Peyer's patch (tissue), 4 donors: ENCODE data around the gene SMARCD3. TPM values are rescaled to one million over a fixed set of nuclear protein-coding genes. Genes with fewer than 3 reads are reported as not detected.

Source experiments
- DNase-seq, 3 donors: peaks; one replicate each; pipeline ENCODE4 v3.0.0-alpha.2; 2017 to 2019
- H3K27ac ChIP-seq, 4 donors: fragments of 200-600 bp; sonication (generic); one replicate each; pipeline ENCODE4 v1.5.1; 2016 to 2019
- H3K27me3 ChIP-seq, 2 donors: fragments of 200-600 bp; sonication (generic); one replicate each; pipeline ENCODE4 v1.5.1; 2019
- H3K36me3 ChIP-seq, 3 donors: fragments of 200-600 bp; sonication (generic); one replicate each; pipeline ENCODE4 v1.5.1; 2016 to 2019
- H3K4me1 ChIP-seq, 4 donors: fragments of 200-600 bp; sonication (generic); one replicate each; pipeline ENCODE4 v1.5.1; 2016 to 2019
- H3K4me3 ChIP-seq, 4 donors: fragments of 200-600 bp; sonication (generic); 1 replicate in 3 of 4; 2 replicates in 1 of 4; pipeline ENCODE4 v1.5.1; 2016 to 2019; ENCODE audit warnings: mild to moderate bottlenecking in 1 of 4
- H3K9me3 ChIP-seq, 4 donors: fragments of 200-600 bp; sonication (generic); one replicate each; pipeline ENCODE4 v1.5.1; 2016 to 2019; ENCODE audit warnings: mild to moderate bottlenecking in 1 of 4
- POLR2A ChIP-seq, 2 donors: fragments of 450-650 bp; IDR thresholded peaks; one replicate each; pipeline ENCODE4 v1.5.1; 2017; ENCODE audit warnings: antibody characterized with exemption in 2 of 2, mild to moderate bottlenecking in 2 of 2, moderate library complexity in 2 of 2
- total RNA-seq, 4 donors: library from RNA; depleted of rRNA; stranded (reverse); fragments of >200 nt; gene quantifications; one replicate each; pipeline ENCODE4 v1.1.0, GENCODE V29; 2016
- TF ChIP-seq, protein P1 (sequence below), 6 experiments: fragments of 450-650 bp in 4 of 6; fragments of 200-600 bp in 2 of 6; sonication (generic) in 1 of 6; IDR thresholded peaks; one replicate each; pipeline ENCODE4 v1.5.1; 2017 to 2019; ENCODE audit warnings: antibody characterized with exemption in 6 of 6, mild to moderate bottlenecking in 3 of 6, moderate library complexity in 1 of 6

The SMARCD3 gene
- total RNA-seq, 4 donors from 2014 or later, result 1.2 to 61.1 (median 18.3) TPM

DNA sequence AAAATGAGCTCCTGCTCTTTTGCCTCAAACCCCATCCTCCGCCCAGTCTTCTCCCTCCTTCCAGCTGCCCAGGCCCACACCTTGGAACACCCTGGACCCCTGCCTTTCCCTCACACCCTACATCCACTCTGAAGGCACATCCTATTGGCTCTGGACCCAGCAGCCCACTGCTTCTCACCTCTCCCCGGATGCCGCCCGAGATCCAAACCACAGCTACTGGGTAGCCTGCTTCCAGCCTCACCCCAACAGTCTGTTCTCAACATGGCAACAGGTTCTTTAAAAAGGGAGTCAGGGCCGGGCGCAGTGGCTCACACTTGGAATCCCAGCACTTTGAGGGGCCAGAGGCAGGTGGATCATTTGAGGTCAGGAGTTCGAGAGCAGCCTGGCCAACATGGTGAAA is 9.5 kb upstream of the SMARCD3 start:
- H3K4me3 ChIP-seq, result no peak overlapping the region
- DNase-seq, result no peak
- H3K9me3 ChIP-seq, result no peaks in the 10 kb centered on the region
- no peaks in the 10 kb centered on the region for H3K36me3 ChIP-seq
- no peak for TF ChIP-seq POLR2A (IDR thresholded peaks at IDR 0.05)
- TF ChIP-seq, protein P1, sequence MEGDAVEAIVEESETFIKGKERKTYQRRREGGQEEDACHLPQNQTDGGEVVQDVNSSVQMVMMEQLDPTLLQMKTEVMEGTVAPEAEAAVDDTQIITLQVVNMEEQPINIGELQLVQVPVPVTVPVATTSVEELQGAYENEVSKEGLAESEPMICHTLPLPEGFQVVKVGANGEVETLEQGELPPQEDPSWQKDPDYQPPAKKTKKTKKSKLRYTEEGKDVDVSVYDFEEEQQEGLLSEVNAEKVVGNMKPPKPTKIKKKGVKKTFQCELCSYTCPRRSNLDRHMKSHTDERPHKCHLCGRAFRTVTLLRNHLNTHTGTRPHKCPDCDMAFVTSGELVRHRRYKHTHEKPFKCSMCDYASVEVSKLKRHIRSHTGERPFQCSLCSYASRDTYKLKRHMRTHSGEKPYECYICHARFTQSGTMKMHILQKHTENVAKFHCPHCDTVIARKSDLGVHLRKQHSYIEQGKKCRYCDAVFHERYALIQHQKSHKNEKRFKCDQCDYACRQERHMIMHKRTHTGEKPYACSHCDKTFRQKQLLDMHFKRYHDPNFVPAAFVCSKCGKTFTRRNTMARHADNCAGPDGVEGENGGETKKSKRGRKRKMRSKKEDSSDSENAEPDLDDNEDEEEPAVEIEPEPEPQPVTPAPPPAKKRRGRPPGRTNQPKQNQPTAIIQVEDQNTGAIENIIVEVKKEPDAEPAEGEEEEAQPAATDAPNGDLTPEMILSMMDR (IDR thresholded peaks at IDR 0.05), result no peak
- no peak overlapping the region for H3K27ac ChIP-seq
- H3K4me1 ChIP-seq, result no peaks in the 10 kb centered on the region
- H3K27me3 ChIP-seq, result no peaks in the 10 kb centered on the region

DNA sequence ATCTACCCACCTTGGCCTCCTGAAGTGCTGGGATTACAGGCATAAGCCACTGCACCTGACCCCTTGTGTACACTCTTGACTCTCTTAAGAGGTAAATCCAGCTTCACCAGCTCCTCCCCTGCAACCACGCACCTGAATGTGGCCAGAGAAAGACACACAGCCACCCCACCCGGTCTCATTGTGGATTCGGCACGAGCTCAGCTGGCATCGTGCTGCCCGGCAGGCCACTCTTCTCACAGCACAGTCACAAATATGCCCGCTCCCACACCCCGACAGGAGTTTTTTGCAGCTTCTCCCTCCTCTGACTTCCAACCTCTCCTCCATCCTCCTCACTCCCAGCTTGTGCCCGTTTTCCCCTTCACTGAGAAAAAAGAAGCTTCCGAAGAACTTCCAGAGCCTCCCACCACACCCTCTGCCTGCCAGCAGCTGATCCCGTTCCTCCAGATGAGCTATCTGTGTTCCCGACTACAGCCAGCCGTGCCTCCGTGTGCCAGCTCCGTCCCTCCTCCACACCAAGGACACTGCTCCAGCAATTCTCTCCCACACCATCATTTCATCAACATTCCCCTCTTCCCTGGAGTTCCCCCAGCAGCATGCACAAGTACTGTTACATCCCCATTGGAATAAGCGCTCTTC is 8.0 kb upstream of the SMARCD3 start:
- H3K27ac ChIP-seq, result no peak overlapping the region
- peaks cover 0 to under 1% (median under 1%) of the 10 kb centered on the region in 4 donors for H3K4me1 ChIP-seq
- H3K36me3 ChIP-seq, result no peaks in the 10 kb centered on the region
- DNase-seq, result no peak
- TF ChIP-seq POLR2A (IDR thresholded peaks at IDR 0.05), result no peak
- TF ChIP-seq, protein P1 (IDR thresholded peaks at IDR 0.05), result no peak
- no peak overlapping the region for H3K4me3 ChIP-seq
- no peaks in the 10 kb centered on the region for H3K27me3 ChIP-seq
- no peaks in the 10 kb centered on the region for H3K9me3 ChIP-seq

- Histone ChIP-seq H3K4me3 (no peak overlapping the region), H3K27ac (no peak overlapping the region), H3K36me3 (no peaks in the 10 kb centered on the region), H3K4me1 (peaks cover 0 to 12% (median 2%) of the 10 kb centered on the region in 4 donors), H3K9me3 (no peaks in the 10 kb centered on the region), H3K27me3 (no peaks in the 10 kb centered on the region)
- TF ChIP-seq, protein P1 (IDR thresholded peaks at IDR 0.05), result no peak
- no peak for TF ChIP-seq POLR2A (IDR thresholded peaks at IDR 0.05)
- DNase-seq, result no peak
Measured at GRCh38 chr7:151255390-151255789, 6.9 kb upstream of the SMARCD3 start.

DNA sequence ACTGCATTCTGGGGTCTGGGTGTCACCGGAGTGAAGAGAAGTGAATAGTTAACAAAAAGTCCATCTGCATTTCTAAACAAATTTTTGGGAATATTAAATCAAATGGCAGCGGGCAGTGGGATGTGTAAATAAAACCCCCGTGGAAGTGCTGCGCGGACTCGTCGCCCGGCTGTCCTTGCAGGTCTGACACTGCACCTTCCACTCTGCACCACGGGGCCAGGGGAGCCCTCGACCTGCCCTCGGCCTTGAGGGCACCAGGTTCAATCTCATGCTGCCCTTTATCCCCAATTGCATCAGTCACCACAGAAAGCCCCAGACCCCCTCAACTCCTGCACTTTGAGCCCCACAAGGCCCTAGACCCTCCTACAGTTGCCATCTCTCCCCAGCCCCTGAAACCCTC is 6.4 kb upstream of the SMARCD3 start:
- Histone ChIP-seq H3K36me3 (no peaks in the 10 kb centered on the region), H3K27me3 (no peaks in the 10 kb centered on the region), H3K4me1 (peaks cover 0 to 17% (median 2%) of the 10 kb centered on the region in 4 donors), H3K9me3 (no peaks in the 10 kb centered on the region), H3K27ac (no peak overlapping the region), H3K4me3 (no peak overlapping the region)
- DNase-seq, result peak in 1 of 3 donors; percentile 41
- TF ChIP-seq, protein P1 (IDR thresholded peaks at IDR 0.05), result no peak
- TF ChIP-seq POLR2A (IDR thresholded peaks at IDR 0.05), result no peak

GRCh38 chr7:151254316-151254715 is 5.8 kb upstream of the SMARCD3 start:
- no peaks in the 10 kb centered on the region for H3K27me3 ChIP-seq
- TF ChIP-seq, protein P1 (IDR thresholded peaks at IDR 0.05), result no peak
- no peak for TF ChIP-seq POLR2A (IDR thresholded peaks at IDR 0.05)
- DNase-seq, result no peak
- no peak overlapping the region for H3K27ac ChIP-seq
- no peak overlapping the region for H3K4me3 ChIP-seq
- no peaks in the 10 kb centered on the region for H3K36me3 ChIP-seq
- no peaks in the 10 kb centered on the region for H3K9me3 ChIP-seq
- peaks cover 0 to 23% (median 3%) of the 10 kb centered on the region in 4 donors for H3K4me1 ChIP-seq
